HEK293 (cell line): Measurements from ENCODE around the gene ANP32A.

ENCODE experiments used
- GLI2 ChIP-seq: fragments of 450-650 bp; formaldehyde crosslinking; IDR thresholded peaks from 2 replicates; pipeline ENCODE4; 2017; ENCODE audit warnings: missing biosample characterization, missing genetic modification characterization, low read depth, borderline replicate concordance
- HOXA7 ChIP-seq: sonication (generic); formaldehyde crosslinking; IDR thresholded peaks from 2 replicates; pipeline ENCODE4 v1.8.1; 2022; ENCODE audit warnings: missing genetic modification reagents, borderline replicate concordance
- PRDM2 ChIP-seq: fragments of 450-650 bp; formaldehyde crosslinking; IDR thresholded peaks from 2 replicates; pipeline ENCODE4 v1.5.1; 2016; ENCODE audit warnings: missing biosample characterization, missing genetic modification characterization, borderline replicate concordance
- YY2 ChIP-seq: fragments of 450-650 bp; formaldehyde crosslinking; IDR thresholded peaks from 2 replicates; pipeline ENCODE4 v1.5.1; 2016; ENCODE audit warnings: missing biosample characterization, missing genetic modification characterization
- ZBTB7A ChIP-seq: fragments of 450-650 bp; formaldehyde crosslinking; IDR thresholded peaks from 2 replicates; pipeline ENCODE4 v1.5.1; 2016; ENCODE audit warnings: low read depth, missing biosample characterization, missing genetic modification characterization
- ZNF132 ChIP-seq: fragments of 450-650 bp; formaldehyde crosslinking; IDR thresholded peaks from 2 replicates; pipeline ENCODE4 v1.5.1; 2017; ENCODE audit warnings: missing biosample characterization, missing genetic modification characterization, borderline replicate concordance
- ZNF184 ChIP-seq: fragments of 450-650 bp; IDR thresholded peaks from 2 replicates; pipeline ENCODE4 v1.5.1; 2018; ENCODE audit warnings: missing biosample characterization, mild to moderate bottlenecking, missing genetic modification characterization
- ZNF2 ChIP-seq: fragments of 450-650 bp; formaldehyde crosslinking; IDR thresholded peaks from 2 replicates; pipeline ENCODE4 v1.5.1; 2016; ENCODE audit warnings: missing biosample characterization, missing genetic modification characterization
- ZNF221 ChIP-seq: fragments of 450-650 bp; formaldehyde crosslinking; IDR thresholded peaks from 2 replicates; pipeline ENCODE4 v1.5.1; 2017; ENCODE audit warnings: missing biosample characterization, missing genetic modification characterization, borderline replicate concordance
- ZNF26 ChIP-seq: fragments of 450-650 bp; formaldehyde crosslinking; IDR thresholded peaks from 2 replicates; pipeline ENCODE4 v1.5.1; 2016; ENCODE audit warnings: missing biosample characterization, missing genetic modification characterization
- ZNF391 ChIP-seq: fragments of 450-650 bp; formaldehyde crosslinking; IDR thresholded peaks from 2 replicates; pipeline ENCODE4 v1.5.1; 2016; ENCODE audit warnings: low read depth, missing biosample characterization, missing genetic modification characterization, borderline replicate concordance
- ZNF394 ChIP-seq: fragments of 450-650 bp; formaldehyde crosslinking; IDR thresholded peaks from 2 replicates; pipeline ENCODE4 v1.5.1; 2016; ENCODE audit warnings: missing biosample characterization, missing genetic modification characterization, mild to moderate bottlenecking, moderate library complexity, borderline replicate concordance
- ZNF423 ChIP-seq: fragments of 450-650 bp; formaldehyde crosslinking; IDR thresholded peaks from 2 replicates; pipeline ENCODE4 v1.5.1; 2016; ENCODE audit warnings: missing biosample characterization, missing genetic modification characterization
- ZNF555 ChIP-seq: fragments of 450-650 bp; formaldehyde crosslinking; conservative IDR thresholded peaks from 2 replicates; pipeline ENCODE4 v1.5.1; 2017; ENCODE audit warnings: missing biosample characterization, mild to moderate bottlenecking, missing genetic modification characterization, inconsistent platforms
- ZNF600 ChIP-seq: fragments of 450-650 bp; formaldehyde crosslinking; IDR thresholded peaks from 2 replicates; pipeline ENCODE4 v1.5.1; 2016; ENCODE audit warnings: missing biosample characterization, missing genetic modification characterization
- ZNF747 ChIP-seq: fragments of 450-650 bp; formaldehyde crosslinking; IDR thresholded peaks from 2 replicates; pipeline ENCODE4 v1.5.1; 2016; ENCODE audit warnings: missing biosample characterization, missing genetic modification characterization
- ZNF785 ChIP-seq: fragments of 450-650 bp; formaldehyde crosslinking; IDR thresholded peaks from 2 replicates; pipeline ENCODE4 v1.5.1; 2016; ENCODE audit warnings: missing biosample characterization, missing genetic modification characterization
- TF ChIP-seq, protein P1 (sequence below): fragments of 450-650 bp; formaldehyde crosslinking; IDR thresholded peaks from 2 replicates; pipeline ENCODE4; 2016; ENCODE audit warnings: missing biosample characterization, missing genetic modification characterization
- TF ChIP-seq, protein P2 (sequence below): fragments of 450-650 bp; formaldehyde crosslinking; IDR thresholded peaks from 2 replicates; pipeline ENCODE4 v1.5.1; 2017; ENCODE audit warnings: missing biosample characterization, missing genetic modification characterization
- TF ChIP-seq, protein P3 (sequence below): fragments of 450-650 bp; formaldehyde crosslinking; IDR thresholded peaks from 2 replicates; pipeline ENCODE4 v1.5.1; 2016; ENCODE audit warnings: missing biosample characterization, missing genetic modification characterization
- TF ChIP-seq, protein P4 (sequence below): fragments of 450-650 bp; formaldehyde crosslinking; IDR thresholded peaks from 2 replicates; pipeline ENCODE4 v1.5.1; 2016; ENCODE audit warnings: missing biosample characterization, missing genetic modification characterization
- TF ChIP-seq, protein P5 (sequence below): fragments of 450-650 bp; formaldehyde crosslinking; IDR thresholded peaks from 2 replicates; pipeline ENCODE4 v1.5.1; 2016; ENCODE audit warnings: missing biosample characterization, missing genetic modification characterization
- TF ChIP-seq, protein P6 (sequence below): fragments of 450-650 bp; formaldehyde crosslinking; IDR thresholded peaks from 2 replicates; pipeline ENCODE4 v1.5.1; 2016; ENCODE audit warnings: missing biosample characterization, missing genetic modification characterization

Gene ANP32A

DNA sequence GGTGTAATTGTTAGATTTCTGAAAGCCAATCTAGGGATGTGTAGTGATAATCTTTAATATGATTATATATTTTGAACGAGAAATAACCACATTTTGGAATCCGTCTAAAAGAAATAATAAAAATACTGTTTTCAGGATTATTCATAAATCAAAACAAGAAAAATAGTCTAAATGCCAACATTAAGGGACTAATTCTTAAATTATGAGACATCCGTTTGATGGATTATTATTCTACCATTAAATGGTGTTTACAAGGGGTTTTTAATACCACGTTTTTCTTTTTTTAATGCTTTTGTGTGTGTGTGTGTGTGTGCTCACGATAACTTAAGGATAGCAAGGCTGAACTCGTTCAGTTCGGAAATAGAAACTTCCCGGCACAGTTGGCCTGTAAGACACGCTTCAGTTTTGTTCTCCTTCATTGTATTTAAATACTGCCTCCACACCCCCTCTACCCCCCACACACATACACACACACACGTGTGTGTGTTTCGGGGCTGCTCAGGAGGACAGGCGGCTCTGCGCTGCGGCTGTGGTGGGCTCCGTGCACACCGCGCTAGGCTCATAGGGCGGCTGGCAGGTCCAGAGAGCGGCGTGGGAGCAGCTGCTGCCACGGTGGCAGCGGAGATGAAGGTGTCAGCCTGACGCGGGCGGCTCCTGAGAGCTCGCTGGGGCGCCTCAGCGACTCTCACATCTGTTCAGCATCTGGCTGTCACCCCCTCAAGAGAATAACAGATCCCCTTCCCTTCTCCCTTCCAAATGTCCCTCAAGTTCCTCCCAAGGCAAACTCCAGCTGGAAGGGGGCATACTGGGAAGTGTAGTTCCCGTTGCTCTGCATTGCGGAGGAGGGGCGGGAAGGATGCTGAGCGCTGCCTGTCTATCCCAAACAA lies 23.0 kb upstream of the ANP32A start (continued):
- TF ChIP-seq, protein P1, sequence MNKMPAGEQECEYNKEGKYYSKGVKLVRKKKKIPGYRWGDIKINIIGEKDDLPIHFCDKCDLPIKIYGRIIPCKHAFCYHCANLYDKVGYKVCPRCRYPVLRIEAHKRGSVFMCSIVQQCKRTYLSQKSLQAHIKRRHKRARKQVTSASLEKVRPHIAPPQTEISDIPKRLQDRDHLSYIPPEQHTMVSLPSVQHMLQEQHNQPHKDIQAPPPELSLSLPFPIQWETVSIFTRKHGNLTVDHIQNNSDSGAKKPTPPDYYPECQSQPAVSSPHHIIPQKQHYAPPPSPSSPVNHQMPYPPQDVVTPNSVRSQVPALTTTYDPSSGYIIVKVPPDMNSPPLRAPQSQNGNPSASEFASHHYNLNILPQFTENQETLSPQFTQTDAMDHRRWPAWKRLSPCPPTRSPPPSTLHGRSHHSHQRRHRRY (tag by site-specific recombination): no peak
- TF ChIP-seq, protein P2, sequence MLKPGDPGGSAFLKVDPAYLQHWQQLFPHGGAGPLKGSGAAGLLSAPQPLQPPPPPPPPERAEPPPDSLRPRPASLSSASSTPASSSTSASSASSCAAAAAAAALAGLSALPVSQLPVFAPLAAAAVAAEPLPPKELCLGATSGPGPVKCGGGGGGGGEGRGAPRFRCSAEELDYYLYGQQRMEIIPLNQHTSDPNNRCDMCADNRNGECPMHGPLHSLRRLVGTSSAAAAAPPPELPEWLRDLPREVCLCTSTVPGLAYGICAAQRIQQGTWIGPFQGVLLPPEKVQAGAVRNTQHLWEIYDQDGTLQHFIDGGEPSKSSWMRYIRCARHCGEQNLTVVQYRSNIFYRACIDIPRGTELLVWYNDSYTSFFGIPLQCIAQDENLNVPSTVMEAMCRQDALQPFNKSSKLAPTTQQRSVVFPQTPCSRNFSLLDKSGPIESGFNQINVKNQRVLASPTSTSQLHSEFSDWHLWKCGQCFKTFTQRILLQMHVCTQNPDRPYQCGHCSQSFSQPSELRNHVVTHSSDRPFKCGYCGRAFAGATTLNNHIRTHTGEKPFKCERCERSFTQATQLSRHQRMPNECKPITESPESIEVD (tag by site-specific recombination): no peak
- TF ChIP-seq, protein P3, sequence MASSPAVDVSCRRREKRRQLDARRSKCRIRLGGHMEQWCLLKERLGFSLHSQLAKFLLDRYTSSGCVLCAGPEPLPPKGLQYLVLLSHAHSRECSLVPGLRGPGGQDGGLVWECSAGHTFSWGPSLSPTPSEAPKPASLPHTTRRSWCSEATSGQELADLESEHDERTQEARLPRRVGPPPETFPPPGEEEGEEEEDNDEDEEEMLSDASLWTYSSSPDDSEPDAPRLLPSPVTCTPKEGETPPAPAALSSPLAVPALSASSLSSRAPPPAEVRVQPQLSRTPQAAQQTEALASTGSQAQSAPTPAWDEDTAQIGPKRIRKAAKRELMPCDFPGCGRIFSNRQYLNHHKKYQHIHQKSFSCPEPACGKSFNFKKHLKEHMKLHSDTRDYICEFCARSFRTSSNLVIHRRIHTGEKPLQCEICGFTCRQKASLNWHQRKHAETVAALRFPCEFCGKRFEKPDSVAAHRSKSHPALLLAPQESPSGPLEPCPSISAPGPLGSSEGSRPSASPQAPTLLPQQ: 0 out of 2 replicates have a peak, but pooled peaks have one; percentile 18
- TF ChIP-seq GLI2 (tag by site-specific recombination) (no peak), ZNF221 (no peak), ZNF184 (no peak), ZNF600 (tag by site-specific recombination) (peak; percentile 75), YY2 (no peak), ZNF132 (tag by site-specific recombination) (no peak), ZNF26 (tag by site-specific recombination) (no peak), PRDM2 (tag by site-specific recombination) (no peak), HOXA7 (CRISPR knock-in tag) (no peak), ZNF423 (tag by site-specific recombination) (no peak), ZNF747 (no peak), ZNF391 (tag by site-specific recombination) (no peak), ZNF555 (no peak), ZNF2 (tag by site-specific recombination) (no peak), ZNF785 (tag by site-specific recombination) (no peak), ZNF394 (tag by site-specific recombination) (peak; percentile 34; the same call in 1 of the 2 replicates), ZBTB7A (tag by site-specific recombination) (no peak)
- TF ChIP-seq, protein P4, sequence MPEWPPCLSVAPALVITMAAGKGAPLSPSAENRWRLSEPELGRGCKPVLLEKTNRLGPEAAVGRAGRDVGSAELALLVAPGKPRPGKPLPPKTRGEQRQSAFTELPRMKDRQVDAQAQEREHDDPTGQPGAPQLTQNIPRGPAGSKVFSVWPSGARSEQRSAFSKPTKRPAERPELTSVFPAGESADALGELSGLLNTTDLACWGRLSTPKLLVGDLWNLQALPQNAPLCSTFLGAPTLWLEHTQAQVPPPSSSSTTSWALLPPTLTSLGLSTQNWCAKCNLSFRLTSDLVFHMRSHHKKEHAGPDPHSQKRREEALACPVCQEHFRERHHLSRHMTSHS (tag by site-specific recombination): no peak
- TF ChIP-seq, protein P5, sequence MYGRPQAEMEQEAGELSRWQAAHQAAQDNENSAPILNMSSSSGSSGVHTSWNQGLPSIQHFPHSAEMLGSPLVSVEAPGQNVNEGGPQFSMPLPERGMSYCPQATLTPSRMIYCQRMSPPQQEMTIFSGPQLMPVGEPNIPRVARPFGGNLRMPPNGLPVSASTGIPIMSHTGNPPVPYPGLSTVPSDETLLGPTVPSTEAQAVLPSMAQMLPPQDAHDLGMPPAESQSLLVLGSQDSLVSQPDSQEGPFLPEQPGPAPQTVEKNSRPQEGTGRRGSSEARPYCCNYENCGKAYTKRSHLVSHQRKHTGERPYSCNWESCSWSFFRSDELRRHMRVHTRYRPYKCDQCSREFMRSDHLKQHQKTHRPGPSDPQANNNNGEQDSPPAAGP (tag by site-specific recombination): no peak
- TF ChIP-seq, protein P6, sequence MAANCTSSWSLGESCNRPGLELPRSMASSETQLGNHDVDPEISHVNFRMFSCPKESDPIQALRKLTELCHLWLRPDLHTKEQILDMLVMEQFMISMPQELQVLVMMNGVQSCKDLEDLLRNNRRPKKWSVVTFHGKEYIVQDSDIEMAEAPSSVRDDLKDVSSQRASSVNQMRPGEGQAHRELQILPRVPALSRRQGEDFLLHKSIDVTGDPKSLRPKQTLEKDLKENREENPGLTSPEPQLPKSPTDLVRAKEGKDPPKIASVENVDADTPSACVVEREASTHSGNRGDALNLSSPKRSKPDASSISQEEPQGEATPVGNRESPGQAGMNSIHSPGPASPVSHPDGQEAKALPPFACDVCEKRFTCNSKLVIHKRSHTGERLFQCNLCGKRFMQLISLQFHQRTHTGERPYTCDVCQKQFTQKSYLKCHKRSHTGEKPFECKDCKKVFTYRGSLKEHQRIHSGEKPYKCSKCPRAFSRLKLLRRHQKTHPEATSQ (tag by site-specific recombination): no peak
